Measurements from ENCODE around the gene RNPEPL1. TPM values are rescaled to one million over a fixed set of nuclear protein-coding genes. Genes with fewer than 3 reads are reported as not detected.

Gene RNPEPL1
- total RNA-seq, 4 donors from 2014 or later = 31.9 to 124 (median 99.6) TPM

GRCh38 chr2:240551811-240552210 is 16.5 kb upstream of the RNPEPL1 start:
- no peaks in the 10 kb centered on the region for H3K27me3 ChIP-seq
- H3K27ac ChIP-seq = no peak overlapping the region
- DNase-seq (no peak), ATAC-seq (no peak)
- in situ Hi-C loops (cut with MboI; ENCODE audit: low sequenced_read_pairs in 4 of 4) = no loop called here
- H3K4me1 ChIP-seq = no peaks in the 10 kb centered on the region
- H3K4me3 ChIP-seq = no peak overlapping the region
- intact Hi-C loops (cut with DNase I; ENCODE audit: low total_unique reads) = no loop called here
- no peaks in the 10 kb centered on the region for H3K36me3 ChIP-seq
- no peaks in the 10 kb centered on the region for H3K9me3 ChIP-seq
- TF ChIP-seq CTCF (IDR thresholded peaks at IDR 0.05 in 4 of 5, conservative IDR thresholded peaks at IDR 0.05 in 1 of 5) = no peak
- no peak for TF ChIP-seq POLR2A (IDR thresholded peaks at IDR 0.05)

GRCh38 chr2:240553956-240554480 is 14.3 kb upstream of the RNPEPL1 start:
- no peaks in the 10 kb centered on the region for H3K36me3 ChIP-seq
- no peak overlapping the region for H3K27ac ChIP-seq
- intact Hi-C loops (cut with DNase I; ENCODE audit: low total_unique reads) = no loop called here
- DNase-seq = no peak
- H3K4me3 ChIP-seq = no peak overlapping the region
- no peaks in the 10 kb centered on the region for H3K9me3 ChIP-seq
- peaks cover 5 to 18% of the 10 kb centered on the region in 2 donors for H3K4me1 ChIP-seq
- no peaks in the 10 kb centered on the region for H3K27me3 ChIP-seq
- no peak for ATAC-seq
- TF ChIP-seq CTCF (IDR thresholded peaks at IDR 0.05 in 4 of 5, conservative IDR thresholded peaks at IDR 0.05 in 1 of 5) (no peak), POLR2A (IDR thresholded peaks at IDR 0.05) (no peak)
- in situ Hi-C loops (cut with MboI; ENCODE audit: low sequenced_read_pairs in 4 of 4) = no loop called here

- intact Hi-C loops (cut with DNase I; ENCODE audit: low total_unique reads) (no loop called here), in situ Hi-C loops (cut with MboI; ENCODE audit: low sequenced_read_pairs in 4 of 4) (no loop called here)
- Histone ChIP-seq H3K27me3 (no peaks in the 10 kb centered on the region), H3K4me1 (peaks cover 13 to 27% of the 10 kb centered on the region in 2 donors), H3K4me3 (no peak overlapping the region), H3K9me3 (no peaks in the 10 kb centered on the region), H3K27ac (no peak overlapping the region), H3K36me3 (no peaks in the 10 kb centered on the region)
- no peak for TF ChIP-seq POLR2A (IDR thresholded peaks at IDR 0.05)
- TF ChIP-seq CTCF (IDR thresholded peaks at IDR 0.05 in 4 of 5, conservative IDR thresholded peaks at IDR 0.05 in 1 of 5) = no peak
- no peak for DNase-seq
- no peak for ATAC-seq
Measured at GRCh38 chr2:240554767-240555493, 13.4 kb upstream of the RNPEPL1 start.

GRCh38 chr2:240555541-240556250 is 12.6 kb upstream of the RNPEPL1 start:
- H3K27me3 ChIP-seq = no peaks in the 10 kb centered on the region
- DNase-seq (no peak), ATAC-seq (no peak)
- H3K27ac ChIP-seq = no peak overlapping the region
- H3K9me3 ChIP-seq = no peaks in the 10 kb centered on the region
- TF ChIP-seq POLR2A (IDR thresholded peaks at IDR 0.05) (no peak), CTCF (IDR thresholded peaks at IDR 0.05 in 4 of 5, conservative IDR thresholded peaks at IDR 0.05 in 1 of 5) (no peak)
- H3K4me3 ChIP-seq = no peak overlapping the region
- in situ Hi-C loops (cut with MboI; ENCODE audit: low sequenced_read_pairs in 4 of 4) = no loop called here
- peaks cover 13 to 27% of the 10 kb centered on the region in 2 donors for H3K4me1 ChIP-seq
- intact Hi-C loops (cut with DNase I; ENCODE audit: low total_unique reads) = no loop called here
- no peaks in the 10 kb centered on the region for H3K36me3 ChIP-seq

Data from gastrocnemius medialis (tissue), 4 donors.